HG03108 (cell line): Measurements from ENCODE around the gene PAPOLB.
"Not testable (repeated sequence)": the region's sequence is repeated elsewhere in the genome, so short reads cannot be mapped to it uniquely, and the experiment has no call there.

Experiments
- ATAC-seq: cut with Tn5 transposase; IDR thresholded peaks from one replicate; pipeline ENCODE4 v1.9.1; 2021; ENCODE audit warnings: moderate library complexity; ENCODE audit not compliant: unreplicated experiment

Gene PAPOLB

GRCh38 chr7:4861673-4862072 is at the start of gene PAPOLB:
Gene PAPOLB, minus strand, starts transcription at chr7:4862030. Its CDS starts 220 bp downstream, at chr7:4861810.
- no peak for ATAC-seq

GRCh38 chr7:4911111-4911828 is 49.4 kb upstream of the PAPOLB start:
- ATAC-seq, result no peak

- no peak for ATAC-seq
Observed at GRCh38 chr7:4906682-4907081, 44.9 kb upstream of the PAPOLB start.

GRCh38 chr7:4905171-4905570 is 43.3 kb upstream of the PAPOLB start:
- ATAC-seq, result no peak

GRCh38 chr7:4904346-4904745 is 42.5 kb upstream of the PAPOLB start:
- ATAC-seq, result no peak

GRCh38 chr7:4895766-4896165 is 33.9 kb upstream of the PAPOLB start:
- no peak for ATAC-seq

GRCh38 chr7:4894482-4894881 is 32.7 kb upstream of the PAPOLB start:
- no peak for ATAC-seq

- ATAC-seq, result no peak
Observed at GRCh38 chr7:4893929-4894475, 32.2 kb upstream of the PAPOLB start.

- ATAC-seq, result not testable (repeated sequence)
Observed at GRCh38 chr7:4893188-4893587, 31.4 kb upstream of the PAPOLB start.

GRCh38 chr7:4891522-4891921 is 29.7 kb upstream of the PAPOLB start:
- not testable (repeated sequence) for ATAC-seq

GRCh38 chr7:4889682-4890081 is 27.9 kb upstream of the PAPOLB start:
- ATAC-seq, result no peak

- ATAC-seq, result no peak
Observed at GRCh38 chr7:4888161-4888560, 26.3 kb upstream of the PAPOLB start.

- no peak for ATAC-seq
Observed at GRCh38 chr7:4886671-4887070, 24.8 kb upstream of the PAPOLB start.

- ATAC-seq, result no peak
Observed at GRCh38 chr7:4885317-4885807, 23.5 kb upstream of the PAPOLB start.

GRCh38 chr7:4884164-4884563 is 22.3 kb upstream of the PAPOLB start:
- no peak for ATAC-seq

- ATAC-seq, result peak; percentile 71
Observed at GRCh38 chr7:4883372-4884144, 21.7 kb upstream of the PAPOLB start, which contains the start of gene RADIL. Gene RADIL, minus strand, starts transcription at chr7:4883716. Its CDS starts 5,577 bp downstream, at chr7:4878139.

GRCh38 chr7:4883033-4883371 is 21.2 kb upstream of the PAPOLB start:
- ATAC-seq, result no peak

GRCh38 chr7:4882169-4883032 is 20.6 kb upstream of the PAPOLB start:
- ATAC-seq, result no peak

GRCh38 chr7:4880218-4880617 is 18.4 kb upstream of the PAPOLB start:
- ATAC-seq, result no peak

- ATAC-seq, result no peak
Observed at GRCh38 chr7:4879396-4880081, 17.7 kb upstream of the PAPOLB start.
